Limb (tissue), 2 donors: ENCODE data around the gene NLRP12.
"Not testable (repeated sequence)": the region's sequence is repeated elsewhere in the genome, so short reads cannot be mapped to it uniquely, and the experiment has no call there.

Source experiments
- DNase-seq, 2 donors: peaks; one replicate each; pipeline ENCODE4 v3.0.0-alpha.2; 2016; ENCODE audit errors: extremely low spot score in 2 of 2

The NLRP12 gene

DNA sequence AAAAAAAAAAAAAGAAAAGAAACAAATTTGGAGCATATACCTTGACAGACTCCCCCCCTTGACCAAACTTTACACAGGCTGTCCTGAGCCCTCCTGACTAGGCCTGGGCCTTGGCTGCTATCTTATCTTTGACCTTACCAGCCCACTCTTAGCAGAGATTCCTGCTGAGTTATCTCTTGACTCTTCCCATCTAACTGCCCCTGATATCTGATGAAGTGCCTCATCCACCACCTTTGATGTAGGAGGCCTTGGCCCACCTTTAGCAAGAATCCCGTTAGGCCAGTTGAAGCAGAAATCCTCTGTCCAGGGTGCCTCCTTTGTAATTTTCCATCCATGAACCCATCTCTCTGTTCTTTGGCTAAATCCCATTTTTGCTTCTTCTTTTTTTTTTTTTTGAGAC is 43.6 kb downstream of the NLRP12 start:
- no peak for DNase-seq

DNA sequence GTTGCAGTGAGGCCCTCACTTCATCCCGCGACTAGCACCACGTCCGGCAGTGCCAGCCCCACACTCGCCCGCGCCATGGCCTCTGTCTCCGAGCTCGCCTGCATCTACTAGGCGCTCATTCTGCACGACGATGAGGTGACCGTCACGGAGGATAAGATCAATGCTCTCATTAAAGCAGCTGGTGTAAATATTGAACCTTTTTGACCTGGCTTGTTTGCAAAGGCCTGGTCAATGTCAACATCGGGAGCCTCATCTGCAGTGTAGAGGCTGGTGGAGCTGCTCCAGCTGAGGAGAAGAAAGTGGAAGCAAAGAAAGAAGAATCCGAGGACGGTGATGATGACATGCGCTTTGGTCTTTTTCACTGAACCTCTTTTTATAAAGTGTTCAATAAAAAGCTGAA is 48.6 kb downstream of the NLRP12 start:
- DNase-seq: no peak

DNA sequence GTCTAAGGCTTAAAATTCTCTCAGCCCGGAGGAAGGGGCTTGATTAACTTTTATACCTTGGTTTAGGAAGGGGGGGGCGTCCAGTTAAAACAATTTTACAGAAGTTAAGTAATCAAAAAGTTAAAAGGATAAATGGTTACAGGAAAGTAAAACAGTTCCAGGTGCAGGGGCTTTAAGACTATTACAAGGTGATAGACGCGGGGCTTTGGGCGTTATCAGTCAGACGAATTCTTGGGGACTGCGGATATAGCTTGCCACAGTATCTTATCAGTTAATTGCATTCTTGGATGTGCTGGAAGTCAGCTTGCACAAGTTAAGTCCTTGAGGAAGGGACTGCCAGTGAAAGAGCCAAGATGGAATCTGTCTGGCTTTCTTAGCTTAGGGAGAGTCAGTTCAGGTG is 49.6 kb downstream of the NLRP12 start:
- not testable (repeated sequence) for DNase-seq

DNA sequence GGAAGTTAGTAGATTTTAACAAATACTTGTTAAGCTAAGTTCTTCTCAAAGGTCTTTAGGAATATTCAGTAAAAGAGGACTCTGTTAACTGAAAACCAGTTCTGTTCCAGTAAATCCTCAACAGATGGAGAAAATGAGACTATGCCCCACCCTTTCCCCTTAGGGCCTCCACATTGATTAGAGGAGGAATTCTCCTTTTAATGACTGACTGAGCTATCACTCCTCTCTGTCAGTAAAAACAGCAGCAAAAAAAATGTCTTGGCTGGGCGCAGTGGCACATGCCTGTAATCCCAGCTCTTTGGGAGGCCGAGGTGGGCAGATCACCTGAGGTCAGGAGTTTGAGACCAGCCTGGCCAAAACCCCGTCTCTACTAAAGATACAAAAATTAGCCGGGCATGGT is 50.1 kb downstream of the NLRP12 start:
- DNase-seq: no peak

DNA sequence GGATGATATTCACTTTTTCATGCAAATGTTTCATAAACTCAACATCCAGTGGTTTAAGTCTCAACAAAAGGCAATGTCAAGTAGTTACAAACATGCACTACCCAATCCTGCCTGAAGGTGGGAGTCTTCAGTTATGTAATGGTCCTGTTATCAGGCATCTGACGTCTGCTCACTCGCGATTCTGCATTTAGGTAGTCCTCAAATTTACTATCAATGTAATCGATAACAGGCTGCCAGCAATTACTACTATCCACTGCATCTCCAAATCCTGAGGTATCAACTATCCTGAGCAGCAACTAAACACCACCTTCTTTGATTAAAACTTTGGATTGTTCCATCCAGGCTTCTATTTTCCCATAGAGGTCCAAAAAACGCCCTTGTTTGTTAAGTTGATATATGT is 51.2 kb downstream of the NLRP12 start:
- DNase-seq: peak; percentile 51 to 64

DNA sequence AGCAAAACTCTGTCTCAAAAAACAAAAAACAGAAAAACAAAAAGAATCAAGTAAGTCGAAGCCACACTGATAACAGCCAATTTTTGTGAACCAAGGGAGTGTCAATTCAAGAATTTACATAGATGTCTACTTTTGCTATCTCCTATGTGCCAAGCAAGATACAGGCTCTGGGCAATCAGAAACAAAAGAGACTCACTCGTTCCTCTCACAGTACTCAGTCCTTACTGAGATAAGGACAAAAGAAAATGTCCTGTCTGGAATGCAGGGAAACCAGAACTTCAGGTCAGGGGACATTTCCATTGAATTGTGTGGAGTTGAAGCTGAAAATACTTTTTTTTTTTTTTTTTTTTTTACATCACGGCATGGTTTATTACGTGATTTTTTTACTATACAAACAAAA is 53.0 kb downstream of the NLRP12 start:
- DNase-seq: no peak

DNA sequence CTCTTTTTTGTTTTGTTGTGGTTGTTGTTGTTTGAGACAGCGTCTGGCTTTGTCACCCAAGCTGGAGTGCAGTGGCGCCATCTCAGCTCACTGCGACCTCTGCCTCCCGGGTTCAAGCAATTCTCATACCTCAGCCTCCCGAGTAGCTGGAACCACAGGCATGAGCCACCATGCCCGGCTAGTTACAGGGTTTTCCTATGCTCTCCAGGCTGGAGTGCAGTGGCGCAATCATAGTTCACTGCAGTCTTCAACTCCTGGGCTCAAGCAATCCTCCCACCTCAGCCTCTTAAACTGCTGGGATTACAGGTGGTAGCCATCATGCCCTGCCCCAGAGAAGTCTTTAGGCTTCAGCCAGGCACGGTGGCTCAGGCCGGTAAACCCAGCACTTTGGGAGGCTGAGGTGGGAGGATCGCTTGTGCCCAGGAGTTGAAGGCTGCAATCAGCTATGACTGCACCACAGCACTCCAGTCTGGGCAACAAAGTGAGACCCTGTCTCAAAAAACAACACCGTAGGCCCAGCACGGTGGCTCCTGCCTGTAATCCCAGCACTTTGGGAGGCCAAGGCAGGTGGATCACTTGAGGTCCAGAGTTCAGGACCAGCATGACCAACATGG is 54.3 kb downstream of the NLRP12 start:
- not testable (repeated sequence) for DNase-seq

DNA sequence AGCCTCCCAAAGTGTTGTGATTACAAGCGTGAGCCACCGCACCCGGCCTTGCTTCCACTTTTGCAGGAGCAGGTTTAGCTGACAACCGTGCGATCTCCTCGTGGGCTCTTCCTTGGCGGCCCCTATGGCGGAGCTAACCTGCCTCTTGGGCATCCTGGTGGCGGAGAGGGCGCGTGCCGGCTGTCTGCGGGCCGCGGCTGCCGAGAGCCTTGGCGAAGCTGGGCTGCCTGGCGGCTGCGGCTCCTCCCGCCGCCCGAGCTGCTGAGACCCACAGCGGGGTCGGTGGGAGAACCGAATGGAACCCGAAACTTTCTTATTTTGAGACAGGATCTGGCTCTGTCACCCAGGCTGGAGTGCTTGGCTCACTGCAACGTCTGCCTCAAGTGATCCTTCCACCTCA is 55.7 kb downstream of the NLRP12 start:
- DNase-seq: no peak

DNA sequence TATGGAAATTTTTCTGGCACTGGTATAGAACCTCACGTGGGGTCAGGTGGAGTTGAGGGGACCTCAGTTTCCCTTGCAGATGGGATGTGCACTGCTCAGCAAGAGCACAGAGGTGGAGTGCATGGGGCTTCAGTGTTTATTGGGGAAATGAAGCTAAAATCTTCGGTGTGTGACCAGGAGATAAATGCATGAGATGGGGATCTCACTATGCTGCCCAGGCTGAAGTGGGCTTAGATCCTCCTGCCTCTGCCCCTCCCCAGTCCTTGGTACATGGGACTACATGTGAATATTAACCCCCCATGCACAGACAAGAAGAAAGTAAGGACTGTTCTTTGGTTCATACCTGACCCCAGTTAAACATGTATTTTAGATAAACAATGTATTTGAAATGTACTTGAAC is 65.1 kb downstream of the NLRP12 start:
- DNase-seq: not testable (repeated sequence)
